Mammary epithelial cell (primary cell): Measurements from ENCODE around the gene UGT1A5.

Experiments used
- CTCF ChIP-seq, 2 donors: IDR thresholded peaks in 1 of 2; conservative IDR thresholded peaks in 1 of 2; 2 replicates each; pipeline ENCODE4 v1.5.1; 2011 to 2012; ENCODE audit warnings: inconsistent platforms in 2 of 2, low read length in 2 of 2, mild to moderate bottlenecking in 2 of 2, control low read depth in 1 of 2, low read depth in 1 of 2; ENCODE audit not compliant: insufficient read depth in 1 of 2; ENCODE audit errors: extremely low read depth in 1 of 2
- EZH2 ChIP-seq: IDR thresholded peaks from 2 replicates; pipeline ENCODE4 v1.6.1; 2012; ENCODE audit warnings: low read length, inconsistent platforms, borderline replicate concordance

DNA sequence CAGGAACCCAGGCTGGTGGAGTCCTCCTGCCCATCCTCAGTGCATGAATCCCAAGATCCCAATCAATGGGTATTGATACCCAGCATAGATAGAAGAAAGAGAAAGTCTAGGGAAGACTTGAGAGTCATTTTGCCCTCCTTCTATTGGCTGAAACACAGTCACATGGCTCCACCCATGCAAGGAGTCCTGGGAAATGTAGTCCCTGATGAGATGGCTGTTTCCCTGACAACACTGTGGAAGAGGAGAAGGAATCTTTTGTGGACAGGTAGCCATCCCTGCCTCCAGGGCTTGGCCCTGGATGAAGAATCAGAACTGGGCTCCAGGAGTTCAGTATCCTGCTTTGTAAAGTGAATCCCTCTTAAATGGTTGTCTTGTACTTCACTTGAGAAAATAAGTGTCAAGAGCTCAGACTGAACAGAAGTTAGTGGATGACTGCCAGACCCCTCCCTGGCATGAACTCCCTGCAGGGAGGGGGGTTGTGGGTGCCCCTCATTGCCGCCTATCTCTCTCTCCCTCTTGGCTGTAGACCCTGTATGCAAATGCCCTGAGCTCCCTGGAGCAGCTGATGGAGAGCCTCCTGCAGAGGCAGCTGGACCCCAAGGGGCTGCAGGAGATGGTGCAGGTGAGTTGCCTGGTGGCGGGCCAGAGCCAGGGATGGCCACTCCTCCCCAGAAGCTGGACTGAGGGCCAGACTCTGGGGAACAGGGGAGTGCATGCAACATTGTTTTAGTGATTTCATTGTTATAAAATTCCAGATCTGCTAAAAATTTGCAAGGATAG is 101.5 kb downstream of the UGT1A5 start:
- no peak for TF ChIP-seq CTCF (conservative IDR thresholded peaks at IDR 0.05 in 1 of 2, IDR thresholded peaks at IDR 0.05 in 1 of 2; ENCODE audit: extremely low read depth in 1 of 2, insufficient read depth in 1 of 2, low read depth in 1 of 2, low read length in 2 of 2)
- TF ChIP-seq EZH2, result no peak
